Keratinocyte (primary cell): ENCODE results near the gene HDAC3. TPM values are rescaled to one million over a fixed set of nuclear protein-coding genes. Genes with fewer than 3 reads are reported as not detected.
A peak's percentile ranks its signal among the peaks of the same experiment; 100 is the strongest.

Experiments used
- DNase-seq: peaks from one replicate; pipeline ENCODE4 v3.0.0-alpha.2; 2011; ENCODE audit warnings: low read depth, missing footprints, low spot score
- FAIRE-seq: peaks from 2 replicates; lab custom pipeline; 2011; peaks lifted over from hg19 to GRCh38; lab: Jason Lieb, UNC
- H2AFZ ChIP-seq: 2 replicates; pipeline ENCODE4 v1.6.0; 2012; ENCODE audit warnings: low read length, control low read depth, inconsistent platforms; ENCODE audit not compliant: control insufficient read depth
- H3K27ac ChIP-seq: 2 replicates; pipeline ENCODE4 v1.5.1; 2011; ENCODE audit warnings: low read length; ENCODE audit not compliant: control insufficient read depth, insufficient read depth
- H3K27me3 ChIP-seq: 3 replicates; pipeline ENCODE4 v1.6.0; 2011; ENCODE audit warnings: low read length; ENCODE audit not compliant: control insufficient read depth, insufficient read depth; ENCODE audit errors: extremely low read depth
- H3K36me3 ChIP-seq, 2 experiments: 2 replicates in 1 of 2; 3 replicates in 1 of 2; pipeline ENCODE4 v1.5.1; 2011; ENCODE audit warnings: low read length in 2 of 2, mild to moderate bottlenecking in 1 of 2; ENCODE audit not compliant: control insufficient read depth in 2 of 2, insufficient read depth in 2 of 2; ENCODE audit errors: extremely low read depth in 1 of 2
- H3K4me1 ChIP-seq: 3 replicates; pipeline ENCODE4 v1.5.1; 2011; ENCODE audit warnings: low read length; ENCODE audit not compliant: control insufficient read depth, insufficient read depth; ENCODE audit errors: extremely low read depth
- H3K4me2 ChIP-seq: 3 replicates; pipeline ENCODE4 v1.6.0; 2011; ENCODE audit warnings: low read depth, low read length; ENCODE audit not compliant: control insufficient read depth, insufficient read depth; ENCODE audit errors: extremely low read depth
- H3K4me3 ChIP-seq, 3 experiments: fragments of 200-600 bp in 1 of 3; sonication (generic) in 1 of 3; 2 replicates in 2 of 3; 3 replicates in 1 of 3; pipeline ENCODE4 v1.5.1; 2011 to 2016; ENCODE audit warnings: low read length in 3 of 3, mild to moderate bottlenecking in 3 of 3, control low read depth in 2 of 3, inconsistent platforms in 1 of 3, low read depth in 1 of 3, mixed read lengths in 1 of 3, mixed run types in 1 of 3, moderate library complexity in 1 of 3; ENCODE audit not compliant: control insufficient read depth in 2 of 3, insufficient read depth in 2 of 3; ENCODE audit errors: extremely low read depth in 1 of 3
- H3K79me2 ChIP-seq: 2 replicates; pipeline ENCODE4 v1.6.0; 2012; ENCODE audit warnings: low read length; ENCODE audit not compliant: control insufficient read depth, insufficient read depth
- H3K9ac ChIP-seq: 3 replicates; pipeline ENCODE4 v1.6.0; 2011; ENCODE audit warnings: low read length; ENCODE audit not compliant: control insufficient read depth, insufficient read depth; ENCODE audit errors: extremely low read depth
- H3K9me1 ChIP-seq: 3 replicates; pipeline ENCODE4 v1.6.0; 2011; ENCODE audit warnings: low read length; ENCODE audit not compliant: control insufficient read depth, insufficient read depth; ENCODE audit errors: extremely low read depth
- H3K9me3 ChIP-seq: 2 replicates; pipeline ENCODE4 v1.5.1; 2012; ENCODE audit warnings: low read depth, low read length; ENCODE audit not compliant: control insufficient read depth
- H4K20me1 ChIP-seq: 3 replicates; pipeline ENCODE4 v1.6.0; 2011; ENCODE audit warnings: low read length; ENCODE audit not compliant: control insufficient read depth, insufficient read depth; ENCODE audit errors: extremely low read depth
- CTCF ChIP-seq, 3 experiments: IDR thresholded peaks in 1 of 3; conservative IDR thresholded peaks in 1 of 3; optimal IDR thresholded peaks in 1 of 3; 2 replicates in 2 of 3; 3 replicates in 1 of 3; pipeline versions ENCODE3 to v1.5.1; 2011; ENCODE audit warnings: low read length in 3 of 3, mild to moderate bottlenecking in 3 of 3, moderate library complexity in 2 of 3, control low read depth in 1 of 3, inconsistent platforms in 1 of 3; ENCODE audit not compliant: insufficient read depth in 2 of 3; ENCODE audit errors: extremely low read depth in 1 of 3
- EZH2 ChIP-seq: IDR thresholded peaks from one replicate; pipeline ENCODE4 v1.6.1; 2012; ENCODE audit warnings: inconsistent platforms, mild to moderate bottlenecking, low read length, moderate library complexity
- dilution Hi-C: fragments of 300-500 bp; cut with MboI; formaldehyde crosslinking; loops from one replicate; pipeline ENCODE4 v1.7.0; 2020; ENCODE audit warnings: low sequenced_read_pairs; ENCODE audit not compliant: extremely low pct_ligation_motif_present
- polyA plus RNA-seq, 5 experiments: library from polyadenylated mRNA; depleted of rRNA in 3 of 5; stranded (reverse) in 3 of 5; stranded (forward) in 1 of 5; unstranded in 1 of 5; fragments of >200 nt; gene quantifications; 1 replicate in 1 of 5; 2 replicates in 3 of 5; 3 replicates in 1 of 5; pipeline versions ENCODE4 v1.2.1 to v1.2.3, GENCODE V29; 2011 to 2012; ENCODE audit warnings: missing spikeins in 2 of 5, low read depth in 1 of 5, low replicate concordance in 1 of 5

HDAC3 gene
- polyA plus RNA-seq, 1 donor (not counting 4 experiments of a cell fraction or from before 2014, with no cell fraction given) = 97.4 TPM

GRCh38 chr5:141632650-141633049 is 4.0 kb downstream of the HDAC3 start:
- H3K4me3 ChIP-seq = no peak overlapping the region
- no peaks in the 10 kb centered on the region for H3K27me3 ChIP-seq
- dilution Hi-C loops = no loop called here
- DNase-seq (no peak), FAIRE-seq (peak; percentile 9)
- H3K9ac ChIP-seq = no peak overlapping the region
- no peak overlapping the region for H3K4me2 ChIP-seq
- peaks cover 54% of the 10 kb centered on the region for H3K79me2 ChIP-seq
- H3K4me1 ChIP-seq = peaks cover 10% of the 10 kb centered on the region
- no peak overlapping the region for H3K27ac ChIP-seq
- no peak overlapping the region for H2AFZ ChIP-seq
- H4K20me1 ChIP-seq = peaks cover 4% of the 10 kb centered on the region
- TF ChIP-seq EZH2 = no peak
- TF ChIP-seq CTCF (optimal IDR thresholded peaks at IDR 0.05 in 1 of 3, IDR thresholded peaks at IDR 0.05 in 1 of 3, conservative IDR thresholded peaks at IDR 0.05 in 1 of 3; ENCODE audit: extremely low read depth in 1 of 3, insufficient read depth in 2 of 3, low read length in 3 of 3) = no peak
- no peaks in the 10 kb centered on the region for H3K9me1 ChIP-seq
- H3K36me3 ChIP-seq = peaks cover 21 to 25% of the 10 kb centered on the region in 2 experiments
- H3K9me3 ChIP-seq = no peaks in the 10 kb centered on the region

GRCh38 chr5:141630570-141631140 is 6.0 kb downstream of the HDAC3 start:
- no peaks in the 10 kb centered on the region for H3K27me3 ChIP-seq
- FAIRE-seq = no peak

More at GRCh38 chr5:141630570-141631140, 6.0 kb downstream of the HDAC3 start:
- no peak overlapping the region for H3K4me2 ChIP-seq
- peaks cover 26 to 35% of the 10 kb centered on the region in 2 experiments for H3K36me3 ChIP-seq
- H3K79me2 ChIP-seq = peaks cover 44% of the 10 kb centered on the region
- H3K27ac ChIP-seq = no peak overlapping the region
- dilution Hi-C loops = no loop called here
- no peak for DNase-seq
- no peaks in the 10 kb centered on the region for H3K9me1 ChIP-seq
- H2AFZ ChIP-seq = no peak overlapping the region
- peaks cover 4% of the 10 kb centered on the region for H4K20me1 ChIP-seq
- H3K9me3 ChIP-seq = no peaks in the 10 kb centered on the region
- TF ChIP-seq CTCF (optimal IDR thresholded peaks at IDR 0.05 in 1 of 3, IDR thresholded peaks at IDR 0.05 in 1 of 3, conservative IDR thresholded peaks at IDR 0.05 in 1 of 3; ENCODE audit: extremely low read depth in 1 of 3, insufficient read depth in 2 of 3, low read length in 3 of 3) (no peak), EZH2 (no peak)
- no peak overlapping the region for H3K9ac ChIP-seq
- peaks cover 8% of the 10 kb centered on the region for H3K4me1 ChIP-seq
- no peak overlapping the region for H3K4me3 ChIP-seq
